H1 (cell line): ENCODE results near the gene TTC4. TPM values are rescaled to one million over a fixed set of nuclear protein-coding genes. Genes with fewer than 3 reads are reported as not detected.

Experiments used
- CTCF ChIA-PET: fragments of 300-600 bp; sonication (Branson Sonifier 250); formaldehyde crosslinking; loops from one replicate; lab custom pipeline; 2021; ENCODE audit not compliant: partially characterized antibody; lab: Charles Lee
- POLR2A ChIA-PET: fragments of 300-600 bp; sonication (Branson Sonifier 250); formaldehyde crosslinking; loops from one replicate; lab custom pipeline; 2021; ENCODE audit warnings: inconsistent platforms; ENCODE audit not compliant: partially characterized antibody; lab: Charles Lee
- DNase-seq, 2 experiments: peaks; one replicate each; pipeline versions ENCODE4 v3.0.0 to v3.0.0-alpha.2; 2010 to 2022; ENCODE audit warnings: low spot score in 2 of 2, low read depth in 1 of 2, mixed read lengths in 1 of 2
- FAIRE-seq: peaks from 2 replicates; lab custom pipeline; 2011; peaks lifted over from hg19 to GRCh38; lab: Jason Lieb, UNC
- H2AFZ ChIP-seq: 2 replicates; pipeline ENCODE4 v1.8.1; 2012; ENCODE audit warnings: low read length, inconsistent platforms
- H2AK5ac ChIP-seq: 2 replicates; pipeline ENCODE4 v1.6.1; 2013; ENCODE audit warnings: low read depth, low read length
- H2BK120ac ChIP-seq: replicated peaks from 2 replicates; pipeline ENCODE3; 2013; ENCODE audit warnings: low read depth, low read length, inconsistent platforms
- H2BK12ac ChIP-seq: 2 replicates; pipeline ENCODE4 v1.6.1; 2013; ENCODE audit warnings: low read depth, low read length
- H2BK15ac ChIP-seq: 2 replicates; pipeline ENCODE4 v1.6.1; 2013; ENCODE audit warnings: low read length
- H2BK20ac ChIP-seq: 2 replicates; pipeline ENCODE4 v1.6.1; 2013; ENCODE audit warnings: low read length
- H2BK5ac ChIP-seq: 2 replicates; pipeline ENCODE4 v1.6.1; 2013; ENCODE audit warnings: low read depth, low read length
- H3K14ac ChIP-seq: 2 replicates; pipeline ENCODE4 v1.6.1; 2013; ENCODE audit warnings: inconsistent platforms; ENCODE audit not compliant: insufficient read length
- H3K18ac ChIP-seq: 2 replicates; pipeline ENCODE4 v1.6.1; 2013; ENCODE audit warnings: low read length; ENCODE audit errors: extremely low read depth
- H3K23ac ChIP-seq: 2 replicates; pipeline ENCODE4 v1.6.1; 2013; ENCODE audit warnings: inconsistent platforms; ENCODE audit not compliant: insufficient read length
- H3K23me2 ChIP-seq: 2 replicates; pipeline ENCODE4 v1.6.1; 2013; ENCODE audit warnings: low read depth, low read length
- H3K27ac ChIP-seq: 2 replicates; pipeline ENCODE4 v1.6.1; 2011; ENCODE audit warnings: low read depth, low read length, inconsistent platforms
- H3K27me3 ChIP-seq, 4 experiments: replicated peaks in 1 of 4; 1 replicate in 1 of 4; 2 replicates in 3 of 4; pipeline versions ENCODE4 v1.6.1 to v1.8.1; 2011 to 2013; ENCODE audit warnings: low read length in 3 of 4, mild to moderate bottlenecking in 3 of 4, inconsistent platforms in 2 of 4, mixed read lengths in 2 of 4, moderate library complexity in 1 of 4; ENCODE audit not compliant: control insufficient read depth in 3 of 4, insufficient read depth in 3 of 4; ENCODE audit errors: extremely low read depth in 1 of 4
- H3K36me3 ChIP-seq, 4 experiments: 2 replicates each; pipeline versions ENCODE4 v1.6.1 to v1.8.1; 2011 to 2013; ENCODE audit warnings: mild to moderate bottlenecking in 4 of 4, low read length in 3 of 4, moderate library complexity in 2 of 4, control low read depth in 1 of 4, inconsistent platforms in 1 of 4; ENCODE audit not compliant: insufficient read depth in 4 of 4, control insufficient read depth in 2 of 4
- H3K4ac ChIP-seq: replicated peaks from 2 replicates; pipeline ENCODE3; 2013; ENCODE audit warnings: low read length, low read depth, mixed read lengths, inconsistent platforms; ENCODE audit not compliant: insufficient read length
- H3K4me1 ChIP-seq, 4 experiments: replicated peaks in 1 of 4; 1 replicate in 1 of 4; 2 replicates in 3 of 4; pipeline versions ENCODE4 v1.6.1 to v1.8.1; 2011 to 2013; ENCODE audit warnings: low read length in 3 of 4, inconsistent platforms in 2 of 4, mixed read lengths in 1 of 4; ENCODE audit not compliant: insufficient read depth in 4 of 4, control insufficient read depth in 3 of 4
- H3K4me2 ChIP-seq, 2 experiments: 2 replicates each; pipeline versions ENCODE4 v1.6.1 to v1.8.1; 2011 to 2013; ENCODE audit warnings: low read depth in 2 of 2, low read length in 2 of 2, control low read depth in 1 of 2, inconsistent platforms in 1 of 2, mild to moderate bottlenecking in 1 of 2; ENCODE audit not compliant: insufficient read depth in 1 of 2
- H3K4me3 ChIP-seq, 4 experiments: fragments of 200-600, 300-600 bp in 1 of 4; sonication (generic), shearing (Covaris generic), sonication (Bioruptor Twin) in 1 of 4; 2 replicates each; pipeline versions ENCODE4 v1.5.1 to v1.8.1; 2011 to 2016; ENCODE audit warnings: low read length in 4 of 4, low read depth in 3 of 4, control low read depth in 2 of 4, inconsistent platforms in 2 of 4, mild to moderate bottlenecking in 2 of 4, mixed read lengths in 1 of 4, moderate library complexity in 1 of 4; ENCODE audit not compliant: insufficient read depth in 2 of 4; ENCODE audit errors: extremely low read depth in 1 of 4
- H3K56ac ChIP-seq: replicated peaks from 2 replicates; pipeline ENCODE3; 2013; ENCODE audit warnings: low read depth, mild to moderate bottlenecking, mixed read lengths, low read length, inconsistent platforms; ENCODE audit not compliant: insufficient read length
- H3K79me1 ChIP-seq: 2 replicates; pipeline ENCODE4 v1.6.1; 2013; ENCODE audit warnings: low read depth, low read length, control low read depth
- H3K79me2 ChIP-seq, 2 experiments: 2 replicates each; pipeline versions ENCODE4 v1.6.1 to v1.8.1; 2012 to 2013; ENCODE audit warnings: low read length in 2 of 2, mild to moderate bottlenecking in 2 of 2, inconsistent platforms in 1 of 2; ENCODE audit not compliant: insufficient read depth in 2 of 2, control insufficient read depth in 1 of 2
- H3K9ac ChIP-seq, 4 experiments: replicated peaks in 1 of 4; 1 replicate in 1 of 4; 2 replicates in 3 of 4; pipeline versions ENCODE4 v1.6.1 to v1.8.1; 2011 to 2013; ENCODE audit warnings: low read depth in 3 of 4, low read length in 3 of 4, control low read depth in 2 of 4, mild to moderate bottlenecking in 2 of 4, moderate library complexity in 2 of 4, inconsistent platforms in 1 of 4; ENCODE audit errors: extremely low read depth in 1 of 4
- H3K9me3 ChIP-seq, 2 experiments: 2 replicates each; pipeline versions ENCODE4 v1.6.1 to v1.8.1; 2012 to 2013; ENCODE audit warnings: mild to moderate bottlenecking in 2 of 2, moderate library complexity in 2 of 2, control low read depth in 1 of 2, inconsistent platforms in 1 of 2, low read depth in 1 of 2, low read length in 1 of 2, mixed read lengths in 1 of 2; ENCODE audit not compliant: insufficient read depth in 2 of 2
- H4K20me1 ChIP-seq, 2 experiments: replicated peaks in 1 of 2; 2 replicates each; pipeline versions ENCODE3 to v1.8.1; 2011 to 2013; ENCODE audit warnings: inconsistent platforms in 2 of 2, low read length in 2 of 2, mild to moderate bottlenecking in 1 of 2; ENCODE audit not compliant: insufficient read depth in 2 of 2, control insufficient read depth in 1 of 2
- H4K5ac ChIP-seq: 2 replicates; pipeline ENCODE4 v1.6.1; 2013; ENCODE audit warnings: low read length, low read depth, mixed read lengths, inconsistent platforms; ENCODE audit not compliant: insufficient read length
- H4K8ac ChIP-seq: 2 replicates; pipeline ENCODE4 v1.8.0; 2013; ENCODE audit warnings: mild to moderate bottlenecking, moderate library complexity, low read length, inconsistent platforms; ENCODE audit not compliant: insufficient read depth; ENCODE audit errors: extremely low read depth
- H4K91ac ChIP-seq: replicated peaks from 2 replicates; pipeline ENCODE3; 2013; ENCODE audit warnings: low read length, mixed read lengths, inconsistent platforms; ENCODE audit not compliant: insufficient read length
- ATF2 ChIP-seq: IDR thresholded peaks from 2 replicates; pipeline ENCODE4 v1.6.1; 2012; ENCODE audit warnings: low read length, inconsistent platforms
- CHD2 ChIP-seq: IDR thresholded peaks from 2 replicates; pipeline ENCODE4 v1.6.1; 2012; ENCODE audit warnings: low read length, improper control_type of control experiment
- EZH2 ChIP-seq: fragments of 200-600 bp; sonication (generic); IDR thresholded peaks from 2 replicates; pipeline ENCODE4 v1.7.1; 2012; ENCODE audit warnings: low read depth, mild to moderate bottlenecking, moderate library complexity, low read length, inconsistent platforms; ENCODE audit not compliant: severe bottlenecking
- GTF2F1 ChIP-seq: IDR thresholded peaks from 2 replicates; pipeline ENCODE4 v1.6.1; 2012; ENCODE audit warnings: low read depth, low read length, improper control_type of control experiment, borderline replicate concordance
- JUN ChIP-seq: IDR thresholded peaks from 2 replicates; pipeline ENCODE4 v1.6.1; 2011; ENCODE audit warnings: low read depth, mild to moderate bottlenecking, improper control_type of control experiment, low read length
- KDM4A ChIP-seq: IDR thresholded peaks from one replicate; pipeline ENCODE4 v1.7.1; 2012; ENCODE audit warnings: low read depth, mild to moderate bottlenecking, moderate library complexity, low read length, inconsistent platforms; ENCODE audit not compliant: severe bottlenecking
- NANOG ChIP-seq: IDR thresholded peaks from 2 replicates; pipeline ENCODE4 v1.6.1; 2011; ENCODE audit warnings: low read length, low read depth, mild to moderate bottlenecking, inconsistent platforms; ENCODE audit not compliant: insufficient read depth, poor library complexity, severe bottlenecking
- RFX5 ChIP-seq: IDR thresholded peaks from 2 replicates; pipeline ENCODE4 v1.6.1; 2011; ENCODE audit warnings: low read depth, low read length, improper control_type of control experiment, borderline replicate concordance
- SIX5 ChIP-seq: IDR thresholded peaks from 2 replicates; pipeline ENCODE4 v1.6.1; 2011; ENCODE audit warnings: mild to moderate bottlenecking, low read depth, low read length
- TEAD4 ChIP-seq: IDR thresholded peaks from 2 replicates; pipeline ENCODE4 v1.6.1; 2012; ENCODE audit warnings: low read depth, low read length, inconsistent platforms, mixed read lengths
- WGBS, 2 experiments: shearing (Covaris generic) in 1 of 2; methylation state at CpG; one replicate each; pipeline versions ENCODE4 v1.1.6 to v1.1.7; 2013 to 2015; ENCODE audit warnings: low lambda C conversion rate in 2 of 2, mixed read lengths in 2 of 2, inconsistent platforms in 1 of 2, low coverage in 1 of 2, missing lambda C conversion rate in 1 of 2; ENCODE audit not compliant: insufficient replicate concordance in 2 of 2, insufficient coverage in 1 of 2, insufficient read length in 1 of 2; ENCODE audit errors: extremely low coverage in 1 of 2, missing lambda C conversion rate in 1 of 2; 5-methylcytosine and 5-hydroxymethylcytosine counted together
- polyA plus RNA-seq, 7 experiments: library from polyadenylated mRNA; depleted of rRNA in 3 of 7; stranded (reverse) in 5 of 7; unstranded in 2 of 7; fragments of >200 nt in 5 of 7; fragments of 200-250 nt in 2 of 7; gene quantifications; 1 replicate in 5 of 7; 2 replicates in 1 of 7; 4 replicates in 1 of 7; pipeline versions ENCODE4 v1.2.1 to v1.2.3, GENCODE V29; 2011 to 2013; ENCODE audit warnings: missing spikeins in 2 of 7, mixed read lengths in 2 of 7
- total RNA-seq: library from RNA; stranded (reverse); fragmentation: NEBNext Ultra II Directional; extraction: Animal tissue kit (Norgen Biotek cat#: 25700); gene quantifications from 2 replicates; pipeline ENCODE4 v1.2.1, GENCODE V29; 2021

Gene TTC4
- total and polyA plus RNA-seq, 2 of the 8 experiments (the other 6 are each of a cell fraction or from before 2014, with no cell fraction given), result 21.0 to 25.1 TPM

DNA sequence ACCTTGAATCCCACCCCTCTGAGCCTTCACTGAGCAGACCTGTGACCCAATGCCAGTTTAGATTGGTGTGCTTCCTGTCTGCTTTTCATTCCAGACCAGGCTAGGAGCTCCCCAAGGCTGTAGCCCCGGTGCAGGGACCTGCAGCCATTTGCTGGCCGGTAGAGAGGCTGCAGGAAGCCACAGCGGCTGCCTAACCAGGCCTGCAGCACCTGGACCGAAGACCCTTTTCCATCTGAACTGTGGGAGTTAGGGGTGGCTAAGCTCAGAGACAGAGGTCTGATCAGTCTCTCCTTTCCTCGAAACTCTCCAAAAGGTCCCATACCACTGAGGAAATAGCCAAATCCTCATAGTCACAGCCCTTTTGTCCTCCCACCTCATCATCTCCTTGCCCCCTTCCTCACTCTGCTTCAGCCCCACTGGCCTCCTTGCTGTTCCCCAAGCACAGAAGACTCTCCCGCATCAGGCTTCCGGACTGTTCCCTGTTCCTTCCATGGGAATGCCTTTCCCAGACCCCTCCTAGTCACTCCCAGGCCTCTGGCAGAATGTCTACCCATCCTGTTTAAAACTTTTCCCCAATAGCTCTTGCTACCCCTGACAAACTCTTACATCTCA is 674 bp upstream of the TTC4 start:
- Histone ChIP-seq H2BK5ac (peak overlapping the region; percentile 46; the same call in 1 of the 2 replicates), H2AK5ac (no peak overlapping the region), H3K4ac (no peak overlapping the region), H3K23ac (no peak overlapping the region), H3K56ac (no peak overlapping the region), H4K5ac (no peak overlapping the region), H3K18ac (no peak overlapping the region), H2BK20ac (no peak overlapping the region), H3K79me1 (no peaks in the 10 kb centered on the region), H3K27ac (no peak overlapping the region), H4K8ac (peak overlapping the region; percentile 82), H3K27me3 (peaks cover 0 to 3% (median 0%) of the 10 kb centered on the region in 4 experiments; a peak in 3 of 7 replicates), H2AFZ (peak overlapping the region; percentile 88), H2BK120ac (no peak overlapping the region), H3K9me3 (no peaks in the 10 kb centered on the region), H4K91ac (no peak overlapping the region), H4K20me1 (no peaks in the 10 kb centered on the region), H3K4me3 (peak overlapping the region; percentile 32 to 95 (median 94); a peak in 6 of 8 replicates), H3K79me2 (peaks cover 0 to 12% of the 10 kb centered on the region in 2 experiments; a peak in 2 of 4 replicates), H3K14ac (no peak overlapping the region), H3K4me1 (no peaks in the 10 kb centered on the region; a peak in 1 of 7 replicates), H2BK15ac (no peak overlapping the region), H3K9ac (peak overlapping the region in 1 of 4 experiments; percentile 14; a peak in 1 of 7 replicates), H3K36me3 (peaks cover 0 to 11% (median 4%) of the 10 kb centered on the region in 4 experiments; a peak in 3 of 8 replicates), H3K4me2 (peak overlapping the region; percentile 60 to 82), H3K23me2 (peaks cover 5% of the 10 kb centered on the region), H2BK12ac (no peak overlapping the region; the same call in 1 of the 2 replicates)
- FAIRE-seq, result no peak
- WGBS, 2 experiments, result 91% methylated on average over 7 of the region's 7 CpGs; no CpG with 5 or more reads in 1 of the 2 experiments
- no peak for DNase-seq
- POLR2A ChIA-PET, result interaction anchor here (0.9 to 2.1 kb wide), 9 partner anchors 10 to 78 kb away, joined by 3 to 9 read pairs (median 4); no protein-coding TSS in a partner anchor
- CTCF ChIA-PET, result interaction anchor here (0.6 to 3.3 kb wide), 10 partner anchors 10 to 86 kb away, joined by 3 to 22 read pairs (median 4); partner anchors contain the start of gene TTC22
- TF ChIP-seq EZH2, result no peak
- TF ChIP-seq ATF2, result no peak
- no peak for TF ChIP-seq TEAD4
- no peak for TF ChIP-seq CHD2
- TF ChIP-seq NANOG, result no peak
- TF ChIP-seq JUN, result no peak
- TF ChIP-seq KDM4A, result no peak
- TF ChIP-seq SIX5, result no peak
- no peak for TF ChIP-seq GTF2F1
- TF ChIP-seq RFX5, result no peak
